HL-60 (cell line): ENCODE results near the gene RAB27A.

ENCODE experiments used
- POLR2AphosphoS5 ChIP-seq: IDR thresholded peaks from 2 replicates; pipeline ENCODE4 v1.6.1; 2012; ENCODE audit warnings: low read depth
- SPI1 ChIP-seq: IDR thresholded peaks from 2 replicates; pipeline ENCODE4 v1.6.1; 2012; ENCODE audit warnings: low read depth, mild to moderate bottlenecking, borderline replicate concordance
- TF ChIP-seq, protein P1 (sequence below): IDR thresholded peaks from one replicate; pipeline ENCODE4 v1.5.1; 2011; ENCODE audit warnings: low read length, control low read depth, inconsistent platforms; ENCODE audit not compliant: insufficient read depth

DNA sequence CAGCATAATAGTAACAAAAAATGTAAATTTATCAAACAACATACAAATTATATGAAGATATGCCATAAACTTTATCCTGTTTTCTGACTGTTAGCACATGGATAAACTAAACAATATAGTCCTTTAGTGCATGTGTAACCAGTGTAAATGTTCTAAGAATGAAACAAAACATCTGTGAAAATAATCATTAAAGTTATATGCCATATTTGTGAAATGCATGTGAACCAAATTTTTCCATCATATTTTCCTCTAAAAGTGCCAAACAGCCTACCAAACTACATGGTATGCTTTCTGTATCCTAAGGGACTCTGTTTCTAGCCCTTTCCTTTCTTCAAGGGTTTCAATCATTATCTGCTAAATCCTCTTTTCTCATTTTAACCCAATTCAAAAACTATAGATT is 69.0 kb downstream of the RAB27A start:
- TF ChIP-seq, protein P1, sequence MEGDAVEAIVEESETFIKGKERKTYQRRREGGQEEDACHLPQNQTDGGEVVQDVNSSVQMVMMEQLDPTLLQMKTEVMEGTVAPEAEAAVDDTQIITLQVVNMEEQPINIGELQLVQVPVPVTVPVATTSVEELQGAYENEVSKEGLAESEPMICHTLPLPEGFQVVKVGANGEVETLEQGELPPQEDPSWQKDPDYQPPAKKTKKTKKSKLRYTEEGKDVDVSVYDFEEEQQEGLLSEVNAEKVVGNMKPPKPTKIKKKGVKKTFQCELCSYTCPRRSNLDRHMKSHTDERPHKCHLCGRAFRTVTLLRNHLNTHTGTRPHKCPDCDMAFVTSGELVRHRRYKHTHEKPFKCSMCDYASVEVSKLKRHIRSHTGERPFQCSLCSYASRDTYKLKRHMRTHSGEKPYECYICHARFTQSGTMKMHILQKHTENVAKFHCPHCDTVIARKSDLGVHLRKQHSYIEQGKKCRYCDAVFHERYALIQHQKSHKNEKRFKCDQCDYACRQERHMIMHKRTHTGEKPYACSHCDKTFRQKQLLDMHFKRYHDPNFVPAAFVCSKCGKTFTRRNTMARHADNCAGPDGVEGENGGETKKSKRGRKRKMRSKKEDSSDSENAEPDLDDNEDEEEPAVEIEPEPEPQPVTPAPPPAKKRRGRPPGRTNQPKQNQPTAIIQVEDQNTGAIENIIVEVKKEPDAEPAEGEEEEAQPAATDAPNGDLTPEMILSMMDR, result no peak
- TF ChIP-seq POLR2AphosphoS5 (no peak), SPI1 (no peak)
